HepG2 (cell line): ENCODE data around the gene MAVS. TPM values are rescaled to one million over a fixed set of nuclear protein-coding genes. Genes with fewer than 3 reads are reported as not detected.

Experiments used
- CEBPB ChIP-seq: IDR thresholded peaks from 2 replicates; pipeline ENCODE4 v1.6.1; 2011; ENCODE audit warnings: low read depth, low read length, improper control_type of control experiment, borderline replicate concordance
- CREB1 ChIP-seq, 2 experiments: fragments of 450-650 bp in 1 of 2; IDR thresholded peaks; 2 replicates each; pipeline ENCODE4 v1.6.1; 2016 to 2017; ENCODE audit warnings: control low read depth in 1 of 2, mild to moderate bottlenecking in 1 of 2, missing compliant biosample characterization in 1 of 2, missing genetic modification characterization in 1 of 2
- DMAP1 ChIP-seq: IDR thresholded peaks from 2 replicates; pipeline ENCODE4 v1.6.1; 2016
- GLMP ChIP-seq: sonication (generic); formaldehyde crosslinking; IDR thresholded peaks from 2 replicates; pipeline ENCODE4 v1.9.0; 2021; ENCODE audit warnings: missing genetic modification reagents, mild to moderate bottlenecking, borderline replicate concordance
- HDAC6 ChIP-seq: fragments of 200-600 bp; sonication (generic); IDR thresholded peaks from 2 replicates; pipeline ENCODE4 v1.7.0; 2017; ENCODE audit warnings: mild to moderate bottlenecking, antibody characterized with exemption, low read length, low read depth
- NKX3-1 ChIP-seq: sonication (generic); formaldehyde crosslinking; IDR thresholded peaks from 2 replicates; pipeline ENCODE4 v1.5.0; 2020; ENCODE audit warnings: missing genetic modification reagents
- RAD21 ChIP-seq: fragments of 450-650 bp; formaldehyde crosslinking; IDR thresholded peaks from 2 replicates; pipeline ENCODE4 v1.5.0; 2020; ENCODE audit warnings: mild to moderate bottlenecking
- SIX1 ChIP-seq: sonication (generic); formaldehyde crosslinking; IDR thresholded peaks from 2 replicates; pipeline ENCODE4 v1.4.0; 2020; ENCODE audit warnings: missing genetic modification reagents, borderline replicate concordance
- TARDBP ChIP-seq: sonication (generic); formaldehyde crosslinking; IDR thresholded peaks from 2 replicates; pipeline ENCODE4 v1.8.0; 2022; ENCODE audit warnings: mild to moderate bottlenecking, missing genetic modification reagents
- TFDP2 ChIP-seq: sonication (generic); formaldehyde crosslinking; IDR thresholded peaks from 2 replicates; pipeline ENCODE4 v1.4.0; 2020; ENCODE audit warnings: missing genetic modification reagents
- ZBTB4 ChIP-seq: sonication (generic); formaldehyde crosslinking; IDR thresholded peaks from 2 replicates; pipeline ENCODE4 v1.4.0; 2020; ENCODE audit warnings: missing genetic modification reagents, mild to moderate bottlenecking, borderline replicate concordance
- ZBTB43 ChIP-seq: sonication (generic); formaldehyde crosslinking; conservative IDR thresholded peaks from 2 replicates; pipeline ENCODE4 v1.4.0; 2020; ENCODE audit warnings: missing genetic modification reagents
- ZNF3 ChIP-seq: IDR thresholded peaks from 2 replicates; pipeline ENCODE4 v1.7.0; 2017; ENCODE audit warnings: inconsistent platforms
- ZNF331 ChIP-seq: sonication (generic); formaldehyde crosslinking; IDR thresholded peaks from 2 replicates; pipeline ENCODE4 v1.4.0; 2020; ENCODE audit warnings: missing genetic modification reagents
- ZNF383 ChIP-seq: sonication (generic); formaldehyde crosslinking; IDR thresholded peaks from 2 replicates; pipeline ENCODE4 v1.4.0; 2020; ENCODE audit warnings: missing genetic modification reagents, mild to moderate bottlenecking, borderline replicate concordance
- ZNF414 ChIP-seq: sonication (generic); formaldehyde crosslinking; IDR thresholded peaks from 2 replicates; pipeline ENCODE4 v1.5.0; 2020; ENCODE audit warnings: missing genetic modification reagents
- ZNF784 ChIP-seq: sonication (generic); formaldehyde crosslinking; IDR thresholded peaks from 2 replicates; pipeline ENCODE4 v1.5.1; 2020; ENCODE audit warnings: missing genetic modification reagents, mild to moderate bottlenecking, borderline replicate concordance
- ZSCAN21 ChIP-seq: sonication (generic); formaldehyde crosslinking; IDR thresholded peaks from 2 replicates; pipeline ENCODE4 v1.8.0; 2022; ENCODE audit warnings: mild to moderate bottlenecking, missing genetic modification reagents, moderate library complexity, borderline replicate concordance
- polyA plus RNA-seq, 8 experiments: library from polyadenylated mRNA; depleted of rRNA in 3 of 8; stranded (reverse) in 7 of 8; unstranded in 1 of 8; fragments of >200 nt; fragmentation: Illumina TruSeq in 4 of 8; extraction: Trizol in 4 of 8; gene quantifications; 2 replicates each; pipeline versions ENCODE4 v1.2.1 to v1.2.3, GENCODE V29; 2011 to 2016; ENCODE audit warnings: low read depth in 4 of 8, missing spikeins in 1 of 8, mixed read lengths in 1 of 8; ENCODE audit not compliant: insufficient read depth in 1 of 8
- total RNA-seq, 5 experiments: library from RNA; depleted of rRNA; stranded (reverse); fragments of >200 nt; fragmentation: Illumina TruSeq; extraction: Trizol; gene quantifications; 2 replicates each; pipeline ENCODE4 v1.2.3, GENCODE V29; 2016; ENCODE audit warnings: low read depth in 1 of 5

MAVS gene
- total and polyA plus RNA-seq, 2 of the 13 experiments (the other 11 are each of a cell fraction or from before 2014, with no cell fraction given): 27.3 to 36.6 TPM

GRCh38 chr20:3890999-3891929 is 44.6 kb downstream of the MAVS start (continued):
- TF ChIP-seq ZSCAN21 (CRISPR knock-in tag): 0 out of 2 replicates have a peak, but pooled peaks have one; percentile 24
- TF ChIP-seq ZNF383: no peak
- 0 out of 2 replicates have a peak, but pooled peaks have one; percentile 30 for TF ChIP-seq SIX1 (CRISPR knock-in tag)
- TF ChIP-seq ZNF414 (CRISPR knock-in tag): 0 out of 2 replicates have a peak, but pooled peaks have one; percentile 22
- TF ChIP-seq GLMP (CRISPR knock-in tag): no peak
- no peak for TF ChIP-seq ZNF331 (CRISPR knock-in tag)
- 0 out of 2 replicates have a peak, but pooled peaks have one; percentile 14 for TF ChIP-seq TFDP2 (CRISPR knock-in tag)
- 0 out of 2 replicates have a peak, but pooled peaks have one; percentile 46 for TF ChIP-seq HDAC6
- 0 out of 2 replicates have a peak, but pooled peaks have one; percentile 26 for TF ChIP-seq ZBTB43 (CRISPR knock-in tag)
- TF ChIP-seq RAD21 (CRISPR knock-in tag): 0 out of 2 replicates have a peak, but pooled peaks have one; percentile 7
- TF ChIP-seq NKX3-1 (CRISPR knock-in tag): 0 out of 2 replicates have a peak, but pooled peaks have one; percentile 33
- peak; percentile 66; the same call in 1 of the 2 replicates for TF ChIP-seq ZNF3 (CRISPR knock-in tag)
- peak; percentile 53; the same call in 1 of the 2 replicates for TF ChIP-seq CEBPB
- no peak for TF ChIP-seq ZNF784 (CRISPR knock-in tag)
- TF ChIP-seq TARDBP (CRISPR knock-in tag): peak; percentile 28; the same call in 1 of the 2 replicates
- no peak for TF ChIP-seq CREB1 (IDR thresholded peaks at IDR 0.05)
- TF ChIP-seq CREB1 (CRISPR knock-in tag; IDR thresholded peaks at IDR 0.05): peak; percentile 24; the same call in 1 of the 2 replicates
- no peak for TF ChIP-seq ZBTB4 (CRISPR knock-in tag)
- 0 out of 2 replicates have a peak, but pooled peaks have one; percentile 23 for TF ChIP-seq DMAP1 (CRISPR knock-in tag)
